GM21786 (cell line): ENCODE data around the gene SPATS1.
"Not testable (repeated sequence)": the region's sequence is repeated elsewhere in the genome, so short reads cannot be mapped to it uniquely, and the experiment has no call there.

Experiments used
- ATAC-seq: cut with Tn5 transposase; IDR thresholded peaks from one replicate; pipeline ENCODE4 v1.9.1; 2021; ENCODE audit not compliant: unreplicated experiment

Gene SPATS1

DNA sequence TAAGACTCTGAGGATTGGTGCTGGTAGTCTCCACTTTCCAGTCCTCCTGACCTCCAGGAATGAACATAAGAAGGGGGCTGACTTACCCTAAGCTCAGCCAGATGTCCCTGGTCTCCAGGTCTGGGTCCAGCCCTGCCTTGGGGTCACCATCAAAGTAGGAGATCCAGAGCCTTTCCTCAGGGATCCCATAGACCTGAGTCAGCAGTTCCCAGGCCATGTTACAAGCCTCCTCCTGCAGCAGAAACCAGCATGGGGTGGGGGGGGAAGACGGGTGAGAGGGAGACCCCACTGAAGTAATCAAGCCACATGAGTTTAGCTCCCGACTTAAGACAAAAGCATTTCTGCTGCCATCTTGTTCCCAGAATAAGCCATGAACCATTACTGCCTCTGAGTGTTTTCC lies 31.1 kb upstream of the SPATS1 start:
- ATAC-seq = no peak

DNA sequence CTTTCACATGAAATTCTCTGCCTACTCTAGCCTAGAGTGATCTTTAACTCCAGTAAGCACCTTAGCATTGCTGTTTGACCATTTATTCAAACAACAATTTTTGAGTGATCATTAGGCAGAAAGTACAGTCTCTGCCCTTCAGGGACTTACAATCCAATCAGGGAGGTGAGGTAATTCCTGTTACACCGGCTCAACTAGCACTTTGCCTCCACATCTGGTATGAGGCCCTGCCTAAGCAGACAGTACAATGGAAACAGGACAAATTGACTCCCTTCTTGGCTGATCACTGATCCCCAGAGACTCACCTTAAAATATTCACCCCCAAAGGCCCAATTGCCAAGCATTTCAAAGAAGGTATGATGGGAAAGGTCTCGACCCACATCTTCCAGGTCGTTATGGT lies 30.7 kb upstream of the SPATS1 start:
- ATAC-seq = no peak

- peak; percentile 97 for ATAC-seq
These were observed 29.3 kb upstream of the SPATS1 start, which contains the start of gene AARS2 for GRCh38 chr6:44312901-44313788. TSS of gene AARS2 (minus strand) at chr6:44313347. CDS start at chr6:44313323, 24 bp downstream.

- not testable (repeated sequence) for ATAC-seq
These were observed 27.8 kb upstream of the SPATS1 start for GRCh38 chr6:44314657-44315056.

DNA sequence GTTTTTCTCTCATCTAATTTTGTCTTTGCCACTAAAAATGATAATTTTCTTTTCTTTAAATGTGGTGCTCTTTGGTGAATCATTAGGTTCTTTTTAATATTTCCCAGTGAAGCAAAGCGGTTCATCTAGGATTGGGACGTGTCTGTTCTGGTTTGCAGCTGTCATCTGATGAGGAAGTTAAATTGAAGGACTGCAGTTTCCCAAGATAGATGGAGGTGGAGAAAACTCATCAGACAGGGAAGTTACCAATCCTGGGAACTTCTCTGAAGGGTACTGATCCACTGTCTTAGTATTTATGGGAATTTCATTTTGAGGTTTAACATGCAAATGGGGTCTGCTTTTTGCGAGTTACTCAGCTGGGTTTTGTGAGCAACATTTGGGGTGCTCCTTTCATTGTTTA lies 26.9 kb upstream of the SPATS1 start:
- ATAC-seq = no peak

DNA sequence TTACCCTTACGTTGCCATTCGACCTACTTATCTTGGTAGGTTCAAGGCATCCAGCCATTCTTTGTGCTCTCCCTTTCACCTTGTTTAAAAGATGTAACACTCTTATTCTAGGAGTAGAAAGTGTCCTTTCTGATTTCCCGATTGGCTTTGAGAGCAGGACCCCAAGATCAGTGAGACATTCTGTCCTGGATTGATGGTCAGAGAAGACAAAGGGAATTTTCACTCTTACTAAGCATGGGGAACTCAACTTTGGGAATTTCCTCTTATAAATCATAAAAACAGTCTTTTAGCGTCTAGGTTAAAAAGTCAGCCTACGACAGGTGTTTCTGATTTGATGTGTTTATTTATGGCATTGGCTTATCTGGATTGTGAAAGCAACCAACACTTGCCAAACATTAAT lies 26.5 kb upstream of the SPATS1 start:
- ATAC-seq = no peak

GRCh38 chr6:44316481-44316880 lies 26.0 kb upstream of the SPATS1 start:
- no peak for ATAC-seq

DNA sequence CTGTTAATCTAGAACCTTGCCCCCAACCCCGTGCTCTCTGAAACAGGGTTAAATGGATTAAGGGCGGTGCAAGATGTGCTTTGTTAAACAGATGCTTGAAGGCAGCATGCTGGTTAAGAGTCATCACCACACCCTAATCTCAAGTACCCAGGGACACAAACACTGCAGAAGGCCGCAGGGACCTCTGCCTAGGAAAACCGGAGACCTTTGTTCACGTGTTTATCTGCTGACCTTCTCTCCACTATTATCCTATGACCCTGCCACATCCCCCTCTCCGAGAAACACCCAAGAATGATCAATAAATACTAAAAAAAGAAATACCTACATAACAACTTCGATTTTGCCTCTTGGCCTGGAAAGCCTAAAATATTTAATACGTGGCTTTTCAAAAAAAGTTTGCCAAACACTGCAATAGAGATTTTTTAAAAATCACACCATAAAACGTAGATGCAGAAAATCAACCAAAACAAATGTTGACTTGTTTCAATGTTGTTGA lies 25.3 kb upstream of the SPATS1 start:
- ATAC-seq = not testable (repeated sequence)

DNA sequence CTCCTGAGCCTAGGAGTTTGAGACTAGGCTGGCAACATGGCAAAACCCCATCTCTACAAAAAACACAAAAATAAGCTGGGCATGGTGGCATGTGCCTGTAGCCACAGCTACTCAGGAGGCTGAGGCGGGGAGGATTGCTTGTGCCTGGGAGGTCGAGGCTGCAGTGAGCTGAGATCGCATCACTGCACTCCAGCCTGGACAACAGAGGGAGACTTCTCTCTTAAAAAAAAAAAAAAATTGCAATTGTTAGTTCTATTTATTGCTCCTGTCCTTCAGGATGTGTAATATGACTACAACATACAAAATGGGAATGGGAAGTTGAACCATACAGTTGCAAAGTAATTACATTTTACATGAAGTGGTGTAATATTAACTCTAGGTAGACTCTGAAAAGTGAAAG lies 21.2 kb upstream of the SPATS1 start:
- no peak for ATAC-seq

DNA sequence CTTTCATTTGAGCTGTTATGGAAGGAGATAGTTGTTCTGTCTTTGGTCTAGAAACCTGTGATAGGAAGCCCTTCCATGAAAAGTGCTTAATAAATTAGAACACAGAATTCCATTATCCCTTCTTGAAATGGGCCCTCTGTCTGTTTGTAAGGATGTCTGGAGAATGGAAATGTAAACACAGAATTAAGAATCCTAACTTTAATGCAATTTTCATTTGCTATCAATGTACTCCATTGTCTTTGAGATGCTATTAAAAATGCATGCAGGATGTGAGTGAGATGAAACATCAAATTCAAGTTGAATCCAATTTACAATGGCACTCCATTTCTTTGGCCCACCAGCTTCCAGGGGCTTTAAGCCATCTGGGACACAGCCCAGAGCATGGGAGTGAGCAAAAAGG lies 15.4 kb upstream of the SPATS1 start:
- ATAC-seq = no peak

DNA sequence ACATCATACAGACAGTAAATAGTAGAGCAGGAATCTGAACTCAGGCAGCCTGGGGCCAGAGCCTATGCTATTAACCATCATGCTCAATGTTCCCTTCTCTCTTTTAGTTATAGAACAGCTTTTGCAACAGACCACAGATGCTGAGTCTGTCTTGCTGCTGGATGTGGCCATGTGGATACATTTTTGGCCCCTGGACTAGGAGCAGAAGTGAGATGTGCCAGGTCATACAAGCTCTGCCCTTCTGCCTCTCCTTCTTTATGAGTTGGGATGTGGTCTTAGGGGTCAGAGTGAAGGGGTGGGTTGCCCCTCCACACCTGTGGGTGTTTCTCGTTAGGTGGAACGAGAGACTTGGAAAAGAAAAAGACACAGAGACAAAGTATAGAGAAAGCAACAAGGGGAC lies 14.7 kb upstream of the SPATS1 start:
- no peak for ATAC-seq

DNA sequence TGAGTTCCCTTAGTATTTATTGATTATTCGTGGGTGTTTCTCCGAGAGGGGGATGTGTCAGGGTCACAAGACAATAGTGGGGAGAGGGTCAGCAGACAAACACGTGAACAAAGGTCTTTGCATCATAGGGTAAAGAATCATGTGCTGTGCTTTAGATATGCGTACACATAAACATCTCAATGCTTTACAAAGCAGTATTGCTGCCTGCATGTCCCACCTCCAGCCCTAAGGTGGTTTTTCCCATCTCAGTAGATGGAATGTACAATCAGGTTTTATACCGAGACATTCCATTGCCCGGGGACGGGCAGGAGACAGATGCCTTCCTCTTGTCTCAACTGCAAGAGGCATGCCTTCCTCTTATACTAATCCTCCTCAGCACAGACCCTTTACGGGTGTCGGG lies 14.2 kb upstream of the SPATS1 start:
- not testable (repeated sequence) for ATAC-seq

- ATAC-seq = no peak
These were observed 12.6 kb upstream of the SPATS1 start for GRCh38 chr6:44329858-44330257.

- no peak for ATAC-seq
These were observed 9.9 kb upstream of the SPATS1 start for GRCh38 chr6:44332585-44332984.

- no peak for ATAC-seq
These were observed 9.1 kb upstream of the SPATS1 start for GRCh38 chr6:44333273-44333919.

DNA sequence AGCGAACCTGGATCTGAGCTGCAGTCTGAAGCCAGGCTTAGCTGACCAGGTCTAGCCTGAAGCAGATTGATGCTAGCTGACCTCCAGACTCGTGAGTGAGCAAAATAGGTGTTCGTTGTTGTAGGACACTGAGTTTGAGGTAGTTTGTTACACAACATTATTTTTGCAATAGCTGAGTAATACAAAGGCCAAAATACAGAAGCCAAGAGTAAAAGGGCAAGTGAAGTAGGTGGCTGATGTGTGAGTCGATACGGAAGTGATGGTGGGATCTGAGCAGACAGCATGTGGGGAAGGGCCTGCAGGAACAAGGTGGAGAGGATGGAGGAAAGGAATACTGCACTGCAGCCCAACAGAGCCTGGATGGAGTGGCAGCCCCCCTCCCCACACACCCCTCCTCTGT lies 8.5 kb upstream of the SPATS1 start:
- ATAC-seq = no peak

DNA sequence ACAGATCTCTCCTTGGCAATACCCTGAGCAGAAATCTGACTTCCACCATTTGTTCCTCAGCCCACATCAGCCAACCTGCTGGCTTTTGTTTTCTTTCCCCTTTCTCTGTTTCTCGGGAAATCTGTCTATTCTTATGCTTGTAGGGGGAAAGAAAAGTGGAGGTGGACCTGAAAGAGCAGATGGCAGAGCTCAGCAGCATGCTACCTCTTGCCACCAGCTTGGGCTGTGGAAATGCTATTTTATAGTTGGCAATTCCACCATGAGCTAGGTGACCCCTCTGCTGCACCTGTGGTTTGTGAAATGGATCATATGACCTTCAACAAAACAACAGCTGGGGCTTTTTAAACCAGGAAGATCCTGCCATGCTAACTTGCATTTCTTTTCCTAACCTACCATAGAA lies 6.8 kb upstream of the SPATS1 start:
- ATAC-seq = no peak

DNA sequence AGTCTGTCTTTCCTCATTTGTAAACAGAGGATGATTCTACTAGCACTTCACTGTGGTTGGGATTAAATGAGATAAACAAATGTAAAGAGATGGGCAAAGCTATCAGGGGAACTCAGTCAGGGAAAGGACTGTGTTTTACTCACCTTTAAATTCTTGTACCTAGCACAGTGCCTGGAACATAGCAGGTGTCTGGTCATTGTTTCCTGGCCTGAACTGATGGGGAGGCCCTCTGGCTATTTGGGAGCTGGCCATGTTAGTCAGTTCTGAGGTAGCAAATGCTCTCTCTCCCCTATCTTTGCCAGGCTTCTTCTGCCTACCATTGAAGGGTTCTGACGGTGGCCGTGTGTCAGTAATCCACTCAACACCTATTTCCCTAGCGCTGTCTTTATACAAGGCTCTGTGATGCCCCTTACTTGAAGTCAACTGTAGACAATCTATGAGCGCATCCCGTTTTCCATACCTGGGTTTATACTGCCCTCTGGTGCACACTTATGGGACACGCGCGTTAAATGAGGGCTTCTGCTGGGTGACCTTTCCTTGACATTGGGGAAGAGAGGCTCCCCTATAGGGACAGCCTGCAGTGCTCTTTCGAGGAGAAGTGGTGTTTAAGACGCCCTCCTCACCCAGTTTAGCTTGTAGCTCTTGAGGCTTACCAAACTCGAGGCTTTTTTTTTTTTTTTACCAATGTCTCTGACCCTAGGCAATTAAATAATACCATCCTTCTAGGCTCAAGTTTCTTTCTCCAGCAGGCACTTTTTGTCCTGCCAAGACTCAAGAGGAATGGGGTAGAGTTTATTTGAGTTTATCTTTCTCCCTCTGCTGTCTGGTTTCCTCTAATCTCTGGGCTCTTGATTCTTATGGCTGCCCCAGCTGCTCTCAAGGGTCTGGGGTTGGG lies 4.0 kb upstream of the SPATS1 start:
- no peak for ATAC-seq

- ATAC-seq = no peak
These were observed 3.1 kb upstream of the SPATS1 start for GRCh38 chr6:44339301-44339700.

- no peak for ATAC-seq
These were observed 2.5 kb upstream of the SPATS1 start for GRCh38 chr6:44339763-44340625.
